Lung (tissue), 12 donors: Measurements from ENCODE around the gene FNIP1. TPM values are rescaled to one million over a fixed set of nuclear protein-coding genes. Genes with fewer than 3 reads are reported as not detected.
"Not testable (repeated sequence)": the region's sequence is repeated elsewhere in the genome, so short reads cannot be mapped to it uniquely, and the experiment has no call there.

Experiments
- ATAC-seq: fragments of 200-7000 bp; cut with Tn5 transposase; one replicate; pipeline ENCODE4 v1.9.1; 2020; ENCODE audit warnings: moderate number of reproducible peaks; ENCODE audit not compliant: insufficient read depth, low FRiP score
- DNase-seq, 3 donors: peaks; one replicate each; pipeline ENCODE4 v3.0.0-alpha.2; 2013 to 2017
- H3K27ac ChIP-seq, 2 donors: one replicate each; pipeline ENCODE4 v1.5.1; 2013; ENCODE audit warnings: mild to moderate bottlenecking in 2 of 2, moderate library complexity in 2 of 2, control low read depth in 1 of 2, inconsistent platforms in 1 of 2, low read depth in 1 of 2, low read length in 1 of 2
- H3K27me3 ChIP-seq, 3 donors: one replicate each; pipeline ENCODE4 v1.5.1; 2013; ENCODE audit warnings: low read length in 2 of 3; ENCODE audit not compliant: control insufficient read depth in 3 of 3, insufficient read depth in 3 of 3
- H3K36me3 ChIP-seq, 4 donors: one replicate each; pipeline ENCODE4 v1.5.1; 2013; ENCODE audit warnings: low read length in 4 of 4, mild to moderate bottlenecking in 1 of 4, moderate library complexity in 1 of 4; ENCODE audit not compliant: control insufficient read depth in 4 of 4, insufficient read depth in 4 of 4
- H3K4me1 ChIP-seq, 5 donors: one replicate each; pipeline ENCODE4 v1.5.1; 2013; ENCODE audit warnings: low read length in 5 of 5, mild to moderate bottlenecking in 2 of 5, moderate library complexity in 1 of 5; ENCODE audit not compliant: control insufficient read depth in 5 of 5, insufficient read depth in 5 of 5
- H3K4me3 ChIP-seq: one replicate; pipeline ENCODE4 v1.5.1; 2013; ENCODE audit warnings: mild to moderate bottlenecking, control low read depth, moderate library complexity
- H3K9ac ChIP-seq, 2 donors: one replicate each; pipeline ENCODE4 v1.5.1; 2013; ENCODE audit warnings: low read length in 2 of 2, control low read depth in 1 of 2; ENCODE audit not compliant: insufficient read depth in 1 of 2
- H3K9me3 ChIP-seq, 4 donors: one replicate each; pipeline ENCODE4 v1.5.1; 2013; ENCODE audit warnings: low read length in 3 of 4, mild to moderate bottlenecking in 1 of 4, moderate library complexity in 1 of 4; ENCODE audit not compliant: control insufficient read depth in 4 of 4, insufficient read depth in 3 of 4
- WGBS, 2 donors: extraction: QIAGEN DNeasy Blood & Tissue Kit; methylation state at CpG; one replicate each; pipeline ENCODE4 v1.1.7; 2013; 5-methylcytosine and 5-hydroxymethylcytosine counted together
- polyA plus RNA-seq, 2 donors: library from polyadenylated mRNA; stranded (reverse); fragments of 200-250 nt; gene quantifications; one replicate each; pipeline ENCODE4 v1.2.1, GENCODE V29; 2013
- total RNA-seq, 2 donors: library from RNA; depleted of rRNA in 1 of 2; stranded (reverse); fragments of >200 nt in 1 of 2; gene quantifications; one replicate each; pipeline ENCODE4 v1.2.1, GENCODE V29; 2014 to 2021
- TF ChIP-seq, protein P1 (sequence below): IDR thresholded peaks from 2 replicates; pipeline ENCODE4 v1.5.1; 2012; ENCODE audit warnings: mild to moderate bottlenecking; ENCODE audit errors: control extremely low read depth, extremely low read depth
- donor health status: control.
- donor health status: control.
- donor health status: Bipolar disorder and iron deficiency.
- donor health status: healthy.
- donor health status: DM: yes; HTN: yes; CAD: no.

The FNIP1 gene
- total and polyA plus RNA-seq, 4 donors: 5.0 to 98.3 (median 22.6) TPM

DNA sequence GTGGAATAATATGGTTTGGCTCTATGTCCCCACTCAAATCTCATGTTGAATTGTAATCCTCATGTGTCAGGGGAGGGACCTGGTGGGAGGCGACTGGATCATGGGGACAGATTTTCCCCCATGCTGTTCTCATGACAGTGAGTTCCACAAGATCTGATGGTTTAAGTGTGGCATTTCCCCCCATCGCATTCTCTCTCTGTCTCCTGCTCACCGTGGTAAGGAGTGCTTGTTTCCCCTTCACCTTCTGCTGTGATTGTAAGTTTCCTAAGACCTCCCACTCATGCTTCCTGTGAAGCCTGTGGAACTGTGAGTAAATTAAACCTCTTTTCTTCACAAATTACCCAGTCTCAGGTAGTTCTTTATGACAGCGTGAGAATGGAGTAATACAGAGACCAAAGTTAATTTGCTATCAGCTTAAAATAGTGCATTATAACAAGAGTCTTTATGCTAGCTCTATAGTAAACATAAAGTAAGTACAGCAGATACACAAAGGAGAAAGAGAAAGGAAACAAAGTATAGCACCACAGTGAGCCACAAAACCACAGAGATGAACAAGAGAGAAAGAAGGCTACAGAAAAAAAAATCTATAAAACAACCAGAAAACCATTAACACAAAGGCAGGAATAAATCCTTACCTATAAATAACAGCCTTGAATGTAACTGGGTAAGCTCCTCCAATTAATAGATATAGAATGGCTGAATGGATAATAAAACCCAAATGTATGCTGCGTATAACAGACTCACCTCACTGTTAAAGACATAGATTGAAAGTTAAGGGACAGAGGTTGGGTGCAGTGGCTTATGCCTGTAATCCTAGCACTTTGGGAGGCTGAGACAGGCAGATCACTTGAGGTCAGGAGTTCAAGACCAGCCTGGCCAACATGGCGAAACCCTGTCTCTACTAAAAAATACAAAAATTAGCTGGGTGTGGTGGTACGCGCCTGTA is 201.5 kb downstream of the FNIP1 start:
- Histone ChIP-seq H3K36me3 (peaks cover 0 to 5% (median 3%) of the 10 kb centered on the region in 4 donors), H3K9me3 (no peaks in the 10 kb centered on the region), H3K9ac (no peak overlapping the region), H3K27ac (peak overlapping the region in 1 of 2 donors; percentile 22), H3K4me1 (peaks cover 0 to 9% (median 0%) of the 10 kb centered on the region in 5 donors), H3K27me3 (no peaks in the 10 kb centered on the region), H3K4me3 (no peak overlapping the region)
- no peak for ATAC-seq
- TF ChIP-seq, protein P1, sequence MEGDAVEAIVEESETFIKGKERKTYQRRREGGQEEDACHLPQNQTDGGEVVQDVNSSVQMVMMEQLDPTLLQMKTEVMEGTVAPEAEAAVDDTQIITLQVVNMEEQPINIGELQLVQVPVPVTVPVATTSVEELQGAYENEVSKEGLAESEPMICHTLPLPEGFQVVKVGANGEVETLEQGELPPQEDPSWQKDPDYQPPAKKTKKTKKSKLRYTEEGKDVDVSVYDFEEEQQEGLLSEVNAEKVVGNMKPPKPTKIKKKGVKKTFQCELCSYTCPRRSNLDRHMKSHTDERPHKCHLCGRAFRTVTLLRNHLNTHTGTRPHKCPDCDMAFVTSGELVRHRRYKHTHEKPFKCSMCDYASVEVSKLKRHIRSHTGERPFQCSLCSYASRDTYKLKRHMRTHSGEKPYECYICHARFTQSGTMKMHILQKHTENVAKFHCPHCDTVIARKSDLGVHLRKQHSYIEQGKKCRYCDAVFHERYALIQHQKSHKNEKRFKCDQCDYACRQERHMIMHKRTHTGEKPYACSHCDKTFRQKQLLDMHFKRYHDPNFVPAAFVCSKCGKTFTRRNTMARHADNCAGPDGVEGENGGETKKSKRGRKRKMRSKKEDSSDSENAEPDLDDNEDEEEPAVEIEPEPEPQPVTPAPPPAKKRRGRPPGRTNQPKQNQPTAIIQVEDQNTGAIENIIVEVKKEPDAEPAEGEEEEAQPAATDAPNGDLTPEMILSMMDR: no peak
- 78 to 86% methylated on average over 8 of the region's 8 CpGs for WGBS, 2 donors
- no peak for DNase-seq

DNA sequence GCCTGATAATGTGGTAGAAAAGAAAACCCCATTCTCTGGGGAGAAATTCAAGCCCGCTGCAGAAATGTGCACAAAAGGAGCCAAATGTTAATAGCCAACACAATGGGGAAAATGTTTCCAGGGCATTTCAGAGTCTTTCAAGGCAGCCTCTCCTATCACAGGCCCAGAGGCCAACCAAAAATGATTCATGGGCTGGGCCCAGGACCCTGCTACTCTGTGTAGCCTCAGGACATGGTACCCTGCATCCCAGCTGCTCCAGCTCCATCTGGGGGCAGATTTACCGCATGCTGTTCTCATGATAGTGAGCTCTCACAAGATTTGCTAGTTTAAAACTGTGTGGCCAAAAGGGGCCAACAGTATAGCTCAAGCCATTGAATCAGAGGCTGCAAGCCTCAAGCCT is 202.9 kb downstream of the FNIP1 start:
- H3K27me3 ChIP-seq: no peaks in the 10 kb centered on the region
- ATAC-seq (no peak), DNase-seq (no peak)
- H3K4me1 ChIP-seq: peaks cover 0 to 14% (median 3%) of the 10 kb centered on the region in 5 donors
- no peaks in the 10 kb centered on the region for H3K9me3 ChIP-seq
- peaks cover 0 to 5% (median 3%) of the 10 kb centered on the region in 4 donors for H3K36me3 ChIP-seq
- no peak overlapping the region for H3K9ac ChIP-seq
- no peak overlapping the region for H3K4me3 ChIP-seq
- 96% methylated on average over 2 of the region's 2 CpGs for WGBS, 2 donors
- H3K27ac ChIP-seq: no peak overlapping the region
- TF ChIP-seq, protein P1: no peak

- ATAC-seq, H3K4me3 ChIP-seq, H3K9me3 ChIP-seq, H3K9ac ChIP-seq, H3K27ac ChIP-seq, H3K27me3 ChIP-seq, H3K36me3 ChIP-seq, DNase-seq: not testable (repeated sequence)
- H3K4me1 ChIP-seq: peaks cover 0 to 14% (median 3%) of the 10 kb centered on the region in 5 donors
- 78 to 89% methylated on average over 2 of the region's 2 CpGs for WGBS, 2 donors
Measured at GRCh38 chr5:131593436-131593835, 203.4 kb downstream of the FNIP1 start.

Other genes starting within 250 kb of the FNIP1 start
- gene RAPGEF6, start 161.8 kb downstream of the FNIP1 start, total RNA-seq: 10 to 100 TPM; 16.7 to 73.1 TPM
- gene RAPGEF6, start 161.8 kb downstream of the FNIP1 start, polyA plus RNA-seq: 1 to 10 TPM; 3.9 to 5.0 TPM
- not detected for gene MEIKIN, start 148.6 kb upstream of the FNIP1 start, total RNA-seq
- under 1 TPM; 0.08 to 0.32 TPM for gene MEIKIN, start 148.6 kb upstream of the FNIP1 start, polyA plus RNA-seq
- 1 to 10 TPM in 1 of 2 donors, under 1 TPM in 1; 0.43 to 6.7 TPM for gene ACSL6, start 214.6 kb upstream of the FNIP1 start, total RNA-seq
- gene ACSL6, start 214.6 kb upstream of the FNIP1 start, polyA plus RNA-seq: under 1 TPM; 0.10 to 0.33 TPM